HG02938 (cell line): Measurements from ENCODE around the gene MTAP.

Experiments
- ATAC-seq: cut with Tn5 transposase; IDR thresholded peaks from one replicate; pipeline ENCODE4 v1.9.1; 2021; ENCODE audit warnings: mild to moderate bottlenecking, moderate library complexity; ENCODE audit not compliant: unreplicated experiment

The MTAP gene

DNA sequence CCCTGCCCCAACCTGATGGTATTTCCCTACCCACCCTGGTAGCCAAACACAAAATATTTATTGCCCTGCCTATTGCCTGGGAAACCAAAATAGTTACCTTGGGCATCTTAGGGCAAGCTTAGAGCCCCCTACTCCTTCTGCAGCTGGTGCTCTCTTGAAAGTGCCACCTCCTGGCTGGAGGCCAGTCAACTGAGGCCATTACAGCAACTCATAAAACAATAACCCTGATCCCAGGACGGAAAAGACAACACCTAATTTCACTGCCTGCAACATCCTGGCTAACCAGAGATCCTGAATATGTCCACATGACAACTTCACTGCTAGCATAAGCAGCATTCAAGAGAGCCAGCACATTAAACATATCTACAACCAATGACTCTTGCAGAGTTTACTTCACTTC is 38.7 kb downstream of the MTAP start:
- ATAC-seq: no peak

DNA sequence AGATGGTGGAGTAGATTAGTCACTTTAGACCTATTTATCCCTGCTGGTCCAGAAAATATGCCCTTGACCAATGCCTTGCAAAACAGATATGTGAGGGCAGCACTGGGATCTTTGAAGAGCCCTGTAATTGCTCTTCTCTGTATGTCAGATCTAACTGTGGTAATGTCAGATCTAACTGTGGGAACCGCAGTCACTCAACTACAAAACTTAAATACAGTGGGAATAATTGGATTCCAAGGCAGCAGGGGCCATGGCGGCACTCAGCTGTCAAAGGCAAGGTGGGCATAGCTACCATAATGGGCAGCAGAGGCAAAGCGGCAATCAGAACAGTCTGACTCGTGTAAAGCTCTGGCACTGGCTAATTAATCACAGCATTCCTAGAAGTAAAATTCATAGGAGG is 46.2 kb downstream of the MTAP start:
- ATAC-seq: no peak

GRCh38 chr9:21852754-21853153 is 50.3 kb downstream of the MTAP start:
- ATAC-seq: peak; percentile 100

GRCh38 chr9:21853414-21853813 is 51.0 kb downstream of the MTAP start:
- no peak for ATAC-seq

DNA sequence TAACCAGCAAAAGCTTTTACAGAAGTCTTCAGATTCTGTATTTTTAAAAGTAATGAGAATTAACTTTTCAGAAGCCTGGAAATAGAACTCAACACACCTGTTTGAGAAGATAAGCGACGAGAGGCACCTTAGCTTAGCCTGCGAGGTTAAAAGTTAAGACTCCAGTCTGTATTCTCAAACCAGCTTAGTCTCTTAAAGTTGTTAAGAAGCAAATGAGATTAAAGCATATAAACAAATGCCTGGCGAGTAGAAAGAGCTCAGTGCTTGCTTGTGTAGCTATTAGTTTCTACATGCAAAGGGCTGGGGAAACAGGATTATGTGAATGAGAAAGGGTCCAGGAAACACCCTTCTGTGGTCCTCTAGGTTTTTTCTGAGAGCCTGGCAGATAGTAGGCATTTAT is 51.7 kb downstream of the MTAP start:
- no peak for ATAC-seq

- no peak for ATAC-seq
Observed at GRCh38 chr9:21854594-21854993, 52.2 kb downstream of the MTAP start.

DNA sequence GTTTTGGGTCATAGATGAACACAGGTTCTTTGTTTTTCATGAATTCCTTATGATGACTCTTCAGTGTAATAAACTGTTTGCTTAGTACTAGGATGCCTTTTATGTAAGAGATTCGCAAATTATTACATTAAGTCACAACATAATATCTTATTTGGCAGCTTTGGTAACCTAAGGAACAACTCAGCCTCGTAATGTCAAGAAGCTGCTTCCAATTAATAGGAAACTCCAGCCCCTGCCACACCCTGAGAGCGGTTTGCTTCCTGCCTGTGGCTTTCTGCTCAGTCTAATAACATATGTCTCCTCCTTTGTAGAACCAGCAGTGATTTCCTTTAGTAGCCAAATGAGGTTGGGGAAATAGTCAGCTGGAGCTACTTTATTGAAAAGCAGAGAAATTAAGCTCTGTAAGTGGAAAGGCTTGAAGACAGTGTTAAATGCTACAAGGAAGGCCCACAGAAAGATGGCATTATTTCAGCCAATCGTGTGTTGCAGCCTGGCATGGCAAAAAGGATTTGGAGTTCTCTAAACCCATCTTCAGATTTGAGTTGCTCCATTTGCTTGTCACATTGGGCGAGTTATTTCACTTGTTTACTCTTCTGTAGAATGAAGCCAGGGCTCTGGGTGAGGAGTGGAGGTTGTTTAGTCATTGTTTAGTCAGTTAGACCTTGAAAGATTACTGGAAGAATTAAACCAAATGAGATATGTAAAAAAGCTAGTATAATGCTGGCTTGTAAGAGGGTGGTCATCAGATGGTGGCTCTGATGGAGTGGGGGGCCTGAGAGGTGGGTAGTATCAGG is 54.1 kb downstream of the MTAP start:
- no peak for ATAC-seq

DNA sequence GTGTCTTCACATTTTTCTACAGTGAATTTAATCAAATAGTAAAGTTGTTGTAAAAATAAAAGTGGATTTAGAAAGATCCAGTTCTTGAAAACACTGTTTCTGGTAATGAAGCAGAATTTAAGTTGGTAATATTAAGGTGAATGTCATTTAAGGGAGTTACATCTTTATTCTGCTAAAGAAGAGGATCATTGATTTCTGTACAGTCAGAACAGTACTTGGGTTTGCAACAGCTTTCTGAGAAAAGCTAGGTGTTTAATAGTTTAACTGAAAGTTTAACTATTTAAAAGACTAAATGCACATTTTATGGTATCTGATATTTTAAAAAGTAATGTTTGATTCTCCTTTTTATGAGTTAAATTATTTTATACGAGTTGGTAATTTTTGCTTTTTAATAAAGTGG is 60.4 kb downstream of the MTAP start:
- peak; percentile 58 for ATAC-seq

GRCh38 chr9:21864505-21864904 is 62.1 kb downstream of the MTAP start:
- ATAC-seq: no peak

DNA sequence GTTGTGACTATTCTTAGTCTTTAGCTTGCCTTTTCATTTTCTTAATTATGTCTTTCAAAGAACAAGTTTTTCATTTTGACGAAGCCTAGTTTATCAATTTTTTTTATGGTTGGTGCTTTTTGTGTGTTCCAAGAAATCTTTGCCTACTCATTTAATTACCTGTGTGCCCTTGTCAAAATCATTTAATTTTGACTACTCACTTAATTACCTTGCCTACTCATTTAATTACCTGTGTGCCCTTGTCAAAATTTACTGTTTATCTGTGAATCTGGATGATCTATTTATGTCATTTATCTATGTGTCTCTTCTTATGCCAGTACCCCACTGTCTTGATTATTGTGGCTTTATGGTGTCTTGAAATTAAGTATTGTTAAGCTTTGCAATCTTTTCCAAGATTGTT is 63.9 kb downstream of the MTAP start:
- no peak for ATAC-seq

DNA sequence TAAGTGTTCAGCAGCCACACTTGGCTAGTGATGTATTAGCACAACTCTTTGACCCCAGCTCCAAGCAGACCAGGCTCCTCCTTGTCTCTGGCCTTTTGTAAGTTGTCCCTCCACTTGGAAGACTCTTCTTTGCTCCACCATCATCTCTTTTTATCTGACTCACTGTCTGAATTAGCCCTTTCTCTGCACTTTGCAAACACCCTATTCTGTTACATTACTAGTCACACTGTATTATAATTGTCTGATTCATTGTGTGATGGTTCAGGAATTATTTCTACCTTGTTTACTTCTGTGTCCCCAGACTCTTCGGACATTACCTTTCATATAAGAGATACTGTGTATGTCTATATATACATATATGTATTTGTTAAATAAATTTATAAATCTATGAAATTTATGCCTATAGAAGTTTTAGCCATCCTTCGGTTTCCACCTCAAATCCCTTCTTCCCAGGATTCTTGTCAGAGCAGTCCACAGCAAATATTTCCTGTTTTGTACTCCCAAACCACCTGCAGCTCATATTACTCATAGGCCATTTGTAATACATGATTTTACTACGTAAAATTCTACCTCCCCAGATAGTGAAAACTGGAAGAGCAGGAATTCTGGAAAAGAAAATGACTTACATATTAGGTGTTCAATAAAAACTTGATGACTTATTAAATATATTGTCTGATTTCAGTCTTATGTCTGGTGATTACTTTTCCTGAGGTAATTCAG is 69.0 kb downstream of the MTAP start:
- no peak for ATAC-seq

DNA sequence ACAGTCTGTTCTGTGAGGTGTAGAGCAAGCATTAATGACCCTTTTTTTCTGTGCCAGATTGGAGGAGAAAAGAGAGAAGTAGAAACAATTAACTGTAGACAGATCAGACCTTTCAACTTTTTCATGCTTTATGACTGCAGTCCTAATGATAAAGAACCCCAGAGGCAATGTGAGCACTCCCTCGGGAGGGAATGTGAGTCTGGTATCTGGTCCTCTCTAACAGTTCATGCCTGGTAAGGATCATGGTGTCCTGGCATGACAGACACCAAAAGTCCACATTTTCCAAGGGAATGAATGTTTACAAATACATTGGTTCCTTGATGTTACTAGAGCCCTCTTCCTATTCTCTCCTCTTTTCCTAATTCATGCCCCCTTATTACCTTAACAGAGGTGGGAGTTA is 70.3 kb downstream of the MTAP start:
- ATAC-seq: no peak

DNA sequence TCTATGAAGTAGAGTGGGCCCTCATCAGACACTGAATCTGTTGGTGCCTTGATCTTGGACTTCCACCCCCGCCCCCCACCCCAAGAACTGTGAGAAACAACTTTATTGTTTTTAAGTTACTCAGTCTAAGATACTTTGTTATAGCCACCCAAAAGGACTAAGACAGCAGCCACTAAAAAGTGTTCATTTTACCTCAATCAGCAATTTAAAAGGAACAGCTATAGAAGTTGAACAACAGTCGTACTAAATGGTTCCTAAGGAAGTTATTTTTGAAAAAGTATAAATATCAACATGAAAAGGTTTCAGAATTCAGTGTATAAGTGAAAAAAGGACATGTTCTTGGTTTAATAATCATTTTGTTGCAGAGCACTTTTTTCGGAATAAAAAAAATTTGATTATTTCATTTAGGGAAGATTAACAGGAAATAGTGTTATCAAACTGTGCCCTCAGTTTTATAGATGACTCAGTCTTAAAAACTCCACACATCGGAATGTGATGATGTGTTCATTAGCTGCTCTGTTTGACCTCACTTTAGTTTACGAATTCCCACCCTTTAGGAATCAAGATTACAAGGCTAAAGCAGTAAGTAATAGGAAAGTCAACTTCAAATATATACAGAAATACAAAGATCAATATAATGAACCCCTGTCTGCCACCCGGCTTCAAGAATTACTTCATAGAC is 71.2 kb downstream of the MTAP start:
- no peak for ATAC-seq

- peak; percentile 59 for ATAC-seq
Observed at GRCh38 chr9:21875893-21876292, 73.5 kb downstream of the MTAP start.

DNA sequence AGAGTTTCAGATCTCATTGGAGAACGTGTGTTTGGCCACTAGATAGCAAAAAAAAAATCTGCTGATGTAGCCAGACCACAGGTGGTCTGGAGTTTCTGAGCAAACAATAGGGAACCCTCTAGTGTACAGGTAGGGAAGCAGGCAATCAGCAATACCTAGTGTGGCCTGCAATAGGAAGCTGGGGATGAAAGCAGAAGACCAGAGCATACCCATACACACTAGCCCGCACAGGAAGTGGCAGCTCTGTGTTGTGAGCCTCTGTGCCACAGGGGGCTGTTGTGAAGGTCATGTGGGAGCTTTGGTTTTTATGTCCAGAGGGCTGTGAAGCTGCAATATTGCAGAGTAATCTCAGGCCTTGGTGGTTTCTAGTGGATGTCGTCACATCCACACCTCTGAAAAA is 81.2 kb downstream of the MTAP start:
- ATAC-seq: no peak

- no peak for ATAC-seq
Observed at GRCh38 chr9:21889673-21890072, 87.2 kb downstream of the MTAP start.

- no peak for ATAC-seq
Observed at GRCh38 chr9:21890696-21891095, 88.3 kb downstream of the MTAP start.

DNA sequence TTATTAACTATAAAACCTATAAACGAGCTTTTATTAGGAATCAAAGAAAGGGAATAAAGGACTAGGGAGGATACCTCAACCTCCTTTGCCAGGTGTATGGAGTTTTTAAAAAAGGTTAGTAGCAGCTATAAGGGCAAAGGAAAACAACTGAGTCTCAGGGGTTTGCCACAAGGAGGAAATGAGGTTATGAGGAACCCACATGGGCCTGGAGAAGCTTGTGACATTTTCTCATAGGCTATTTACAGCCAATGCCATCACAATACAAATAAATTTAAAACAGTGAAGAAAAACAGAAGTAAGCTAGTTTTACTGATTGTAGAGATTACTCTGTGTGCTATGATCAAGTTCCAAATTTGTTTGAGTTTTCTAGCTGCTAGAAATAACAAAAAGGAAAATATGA is 99.1 kb downstream of the MTAP start:
- ATAC-seq: no peak

DNA sequence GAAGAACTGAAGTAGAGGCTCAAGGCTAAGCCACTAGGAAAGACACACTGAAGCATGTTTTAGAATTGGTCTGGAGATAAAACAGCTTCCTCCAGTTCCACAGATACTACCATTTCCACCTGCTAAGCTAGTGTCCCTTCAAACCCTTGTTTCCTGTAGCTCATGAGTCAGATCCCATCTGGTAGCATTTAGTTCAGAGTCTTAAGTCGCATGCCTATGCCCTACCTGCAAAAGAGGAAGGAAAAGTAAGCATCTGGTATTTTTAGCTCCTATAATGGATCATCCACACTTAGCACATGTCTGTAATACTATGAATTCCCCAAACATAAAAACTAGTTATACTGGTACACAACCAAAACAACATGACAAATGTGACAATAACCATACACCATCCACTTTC is 99.7 kb downstream of the MTAP start:
- ATAC-seq: no peak

GRCh38 chr9:21903380-21903965 is 101.0 kb downstream of the MTAP start:
- no peak for ATAC-seq

DNA sequence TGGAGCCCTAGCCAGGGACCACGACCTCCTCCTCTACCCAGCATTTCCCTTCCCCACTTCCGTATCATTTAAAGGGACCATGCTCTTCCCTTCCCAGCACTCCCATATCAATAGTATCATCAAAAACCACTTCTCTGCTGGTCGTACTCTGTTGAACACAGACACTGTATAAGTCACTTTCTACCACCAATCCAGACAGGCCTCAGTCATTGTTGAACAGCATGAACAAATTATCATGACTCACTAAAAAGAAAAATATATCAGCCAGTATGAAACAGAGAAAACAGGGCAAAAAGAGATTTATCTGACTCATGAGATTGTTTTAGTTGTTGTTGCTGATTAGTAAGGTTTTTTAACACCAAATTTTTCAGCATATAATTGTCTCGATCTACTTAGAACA is 101.9 kb downstream of the MTAP start:
- no peak for ATAC-seq

GRCh38 chr9:21904776-21905175 is 102.3 kb downstream of the MTAP start:
- no peak for ATAC-seq
